H1 (cell line): ENCODE data around the gene FAAP100. TPM values are rescaled to one million over a fixed set of nuclear protein-coding genes. Genes with fewer than 3 reads are reported as not detected.

Experiments used
- EP300 ChIP-seq, 2 experiments: IDR thresholded peaks; 1 replicate in 1 of 2; 2 replicates in 1 of 2; pipeline ENCODE4 v1.6.1; 2011 to 2012; ENCODE audit warnings: low read depth in 2 of 2, low read length in 2 of 2, mild to moderate bottlenecking in 2 of 2, borderline replicate concordance in 1 of 2, inconsistent platforms in 1 of 2, moderate library complexity in 1 of 2
- polyA plus RNA-seq, 7 experiments: library from polyadenylated mRNA; depleted of rRNA in 3 of 7; stranded (reverse) in 5 of 7; unstranded in 2 of 7; fragments of >200 nt in 5 of 7; fragments of 200-250 nt in 2 of 7; gene quantifications; 1 replicate in 5 of 7; 2 replicates in 1 of 7; 4 replicates in 1 of 7; pipeline versions ENCODE4 v1.2.1 to v1.2.3, GENCODE V29; 2011 to 2013; ENCODE audit warnings: missing spikeins in 2 of 7, mixed read lengths in 2 of 7
- total RNA-seq: library from RNA; stranded (reverse); fragmentation: NEBNext Ultra II Directional; extraction: Animal tissue kit (Norgen Biotek cat#: 25700); gene quantifications from 2 replicates; pipeline ENCODE4 v1.2.1, GENCODE V29; 2021

FAAP100 gene
- total and polyA plus RNA-seq, 2 of the 8 experiments (the other 6 are each of a cell fraction or from before 2014, with no cell fraction given): 23.2 to 41.8 TPM

DNA sequence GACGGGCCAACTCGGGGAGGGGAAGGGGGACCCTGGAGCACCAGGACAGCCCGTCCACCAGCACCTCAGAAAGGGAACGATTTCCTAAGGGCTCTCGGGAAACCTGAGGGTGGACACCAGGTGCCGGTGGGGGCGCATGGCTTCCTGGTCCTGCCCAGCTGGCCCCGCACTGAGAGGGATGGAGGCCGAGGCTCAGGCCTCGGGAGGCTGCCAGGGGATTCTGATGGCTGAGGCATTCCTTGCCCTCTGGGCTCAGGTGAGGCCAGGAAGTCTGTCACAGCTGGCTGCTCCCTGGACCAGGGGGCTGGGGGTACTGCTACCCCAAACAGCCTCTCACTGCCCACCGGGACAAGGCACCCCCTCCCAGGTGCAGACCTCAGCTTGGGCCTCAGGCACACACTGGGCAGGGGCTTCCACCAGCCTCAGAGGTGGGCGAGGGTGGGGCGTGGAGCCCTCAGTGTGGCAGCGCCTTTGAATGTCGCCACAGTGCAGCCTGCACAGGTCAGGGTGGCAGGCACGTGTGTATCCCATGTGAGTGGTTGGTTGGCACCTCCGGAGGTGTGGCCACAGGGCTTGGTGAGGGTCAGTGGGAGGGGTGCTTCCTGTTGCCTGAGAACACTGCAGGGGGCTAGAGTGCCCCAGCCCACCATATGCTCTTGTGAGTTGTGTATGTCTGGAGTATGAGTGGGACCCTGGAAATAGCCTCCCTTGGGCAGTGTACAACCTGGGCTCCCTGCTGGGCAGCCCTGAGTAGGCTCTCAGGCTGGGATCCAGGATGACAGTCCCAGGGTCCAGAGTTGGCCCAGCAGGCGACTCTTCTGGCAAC is 27.9 kb downstream of the FAAP100 start (continued):
- TF ChIP-seq EP300 (IDR thresholded peaks at IDR 0.05; ENCODE audit: borderline replicate concordance in 1 of 2, low read depth in 2 of 2, low read length in 2 of 2): no peak
- TF ChIP-seq, all 59 proteins: peak for 0
